ENCODE measurements around the gene SGSH.

Gene SGSH

GRCh38 chr17:80252871-80253270 lies 32.7 kb upstream of the SGSH start:
- peaks cover 12% of the 10 kb centered on the region for H3K4me1 ChIP-seq (ENCODE audit: insufficient read depth, insufficient read length)
- no peak for TF ChIP-seq YY1 (IDR thresholded peaks at IDR 0.05; ENCODE audit: insufficient read depth, insufficient read length)
- no peak overlapping the region for H3K4me3 ChIP-seq (ENCODE audit: insufficient read length, low read depth)
- H3K36me3 ChIP-seq (ENCODE audit: insufficient read depth, insufficient read length, low read length), result peaks cover 40% of the 10 kb centered on the region
- no peaks in the 10 kb centered on the region for H3K9me3 ChIP-seq (ENCODE audit: insufficient read depth, low read length)
- H3K27me3 ChIP-seq (ENCODE audit: insufficient read depth, insufficient read length), result no peaks in the 10 kb centered on the region
- DNase-seq (ENCODE audit: low read depth, low spot score), result no peak
- H3K9ac ChIP-seq (ENCODE audit: insufficient read length, low read depth), result no peak overlapping the region

- TF ChIP-seq ZNF274 (IDR thresholded peaks at IDR 0.05; ENCODE audit: low read depth, low read length), result no peak
- no peak for TF ChIP-seq YY1 (IDR thresholded peaks at IDR 0.05; ENCODE audit: insufficient read depth, insufficient read length)
- TF ChIP-seq SUZ12 (IDR thresholded peaks at IDR 0.05; ENCODE audit: extremely low read depth, insufficient read depth, insufficient read length), result no peak
- Histone ChIP-seq H3K9ac (ENCODE audit: insufficient read length, low read depth) (no peak overlapping the region), H3K4me3 (ENCODE audit: insufficient read length, low read depth) (no peak overlapping the region), H3K9me3 (ENCODE audit: insufficient read depth, low read length) (no peaks in the 10 kb centered on the region), H3K4me1 (ENCODE audit: insufficient read depth, insufficient read length) (peaks cover 5% of the 10 kb centered on the region), H3K27me3 (ENCODE audit: insufficient read depth, insufficient read length) (no peaks in the 10 kb centered on the region), H3K36me3 (ENCODE audit: insufficient read depth, insufficient read length, low read length) (peaks cover 46% of the 10 kb centered on the region)
- DNase-seq (ENCODE audit: low read depth, low spot score), result no peak
Observed at GRCh38 chr17:80251966-80252365, 31.8 kb upstream of the SGSH start.

DNA sequence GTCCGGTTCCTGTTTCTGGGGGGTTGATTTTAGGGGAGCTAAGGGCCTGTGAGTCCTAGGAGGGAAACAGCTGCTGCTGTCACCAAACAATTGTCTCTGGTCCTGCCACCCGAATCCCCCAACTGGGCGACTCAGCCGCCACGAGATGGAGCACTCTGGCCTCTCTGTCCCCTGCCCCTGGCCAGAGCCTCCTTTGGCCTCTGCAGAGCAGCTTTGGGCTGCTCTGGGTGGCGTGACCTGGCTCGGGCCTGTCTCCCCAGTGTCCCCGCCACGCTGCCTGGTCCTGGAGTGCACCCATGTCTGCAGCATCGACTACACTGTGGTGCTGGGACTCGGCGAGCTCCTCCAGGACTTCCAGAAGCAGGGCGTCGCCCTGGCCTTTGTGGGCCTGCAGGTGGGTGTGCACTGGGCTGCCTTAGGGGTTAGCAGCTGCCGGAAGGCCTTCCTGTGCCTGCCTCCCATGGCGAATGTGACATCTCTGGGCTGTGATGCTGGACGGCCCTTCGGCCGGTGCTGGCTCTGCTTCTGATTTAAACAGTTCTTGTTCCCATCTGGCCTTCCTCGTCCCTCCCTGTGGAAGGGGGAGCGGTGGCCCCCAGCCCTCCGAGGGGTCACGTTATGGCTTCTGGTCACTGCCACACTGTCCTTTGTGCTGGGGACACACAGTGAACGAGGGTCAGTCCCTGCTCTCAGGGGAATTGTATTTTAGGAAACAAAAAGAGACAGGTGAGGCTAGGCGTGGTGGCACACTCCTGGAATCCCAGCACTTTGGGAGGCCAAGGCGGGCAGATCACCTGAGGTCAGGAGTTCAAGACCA lies 29.0 kb upstream of the SGSH start:
- TF ChIP-seq YY1 (IDR thresholded peaks at IDR 0.05; ENCODE audit: insufficient read depth, insufficient read length) (no peak), ZNF274 (IDR thresholded peaks at IDR 0.05; ENCODE audit: low read depth, low read length) (no peak)
- Histone ChIP-seq H3K4me3 (ENCODE audit: insufficient read length, low read depth) (no peak overlapping the region), H3K9me3 (ENCODE audit: insufficient read depth, low read length) (no peaks in the 10 kb centered on the region), H3K36me3 (ENCODE audit: insufficient read depth, insufficient read length, low read length) (peaks cover 69% of the 10 kb centered on the region), H3K9ac (ENCODE audit: insufficient read length, low read depth) (no peak overlapping the region), H3K4me1 (ENCODE audit: insufficient read depth, insufficient read length) (peaks cover 5% of the 10 kb centered on the region), H3K27me3 (ENCODE audit: insufficient read depth, insufficient read length) (no peaks in the 10 kb centered on the region)
- DNase-seq (ENCODE audit: low read depth, low spot score), result no peak

DNA sequence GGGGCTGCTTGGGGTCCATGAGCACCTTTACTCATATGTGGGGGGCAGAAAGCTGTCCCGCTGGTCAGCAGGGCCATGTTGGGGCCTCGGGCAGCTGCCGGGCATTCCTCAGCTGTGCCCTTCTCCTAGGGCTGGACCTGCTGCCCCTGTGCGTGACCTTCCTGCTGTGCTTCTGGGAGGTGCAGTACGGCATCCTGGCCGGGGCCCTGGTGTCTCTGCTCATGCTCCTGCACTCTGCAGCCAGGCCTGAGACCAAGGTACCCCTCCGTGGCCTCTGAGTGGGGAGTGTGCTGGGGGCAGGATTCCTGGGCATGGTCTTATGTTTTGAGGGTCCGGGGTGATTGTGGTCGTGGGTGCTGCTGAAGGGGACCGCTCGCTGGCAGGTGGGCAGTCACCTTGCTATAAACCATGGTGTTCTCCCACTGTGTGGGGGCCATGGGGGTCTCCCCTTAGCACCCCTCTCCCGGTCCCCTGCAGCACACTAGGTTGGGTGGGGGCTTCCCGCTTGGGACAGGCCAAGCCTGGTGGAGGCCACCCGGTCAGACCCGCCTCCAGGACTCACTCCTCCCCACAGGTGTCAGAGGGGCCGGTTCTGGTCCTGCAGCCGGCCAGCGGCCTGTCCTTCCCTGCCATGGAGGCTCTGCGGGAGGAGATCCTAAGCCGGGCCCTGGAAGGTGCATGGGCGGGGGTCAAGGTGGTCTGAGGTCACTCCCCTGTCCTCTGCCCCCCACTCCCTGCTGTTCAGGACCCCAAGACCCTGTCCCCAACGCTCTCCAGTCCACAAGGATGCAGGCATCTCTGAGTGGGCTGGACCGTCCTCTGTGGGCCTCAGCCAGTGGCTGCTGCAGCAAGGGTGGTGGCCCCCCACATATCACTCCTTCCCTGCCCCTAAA lies 28.1 kb upstream of the SGSH start:
- TF ChIP-seq YY1 (IDR thresholded peaks at IDR 0.05; ENCODE audit: insufficient read depth, insufficient read length) (no peak), SUZ12 (IDR thresholded peaks at IDR 0.05; ENCODE audit: extremely low read depth, insufficient read depth, insufficient read length) (no peak), ZNF274 (IDR thresholded peaks at IDR 0.05; ENCODE audit: low read depth, low read length) (no peak)
- H3K9ac ChIP-seq (ENCODE audit: insufficient read length, low read depth), result no peak overlapping the region
- DNase-seq (ENCODE audit: low read depth, low spot score), result no peak
- H3K4me1 ChIP-seq (ENCODE audit: insufficient read depth, insufficient read length), result peaks cover 10% of the 10 kb centered on the region
- no peaks in the 10 kb centered on the region for H3K9me3 ChIP-seq (ENCODE audit: insufficient read depth, low read length)
- H3K27me3 ChIP-seq (ENCODE audit: insufficient read depth, insufficient read length), result no peaks in the 10 kb centered on the region
- peaks cover 69% of the 10 kb centered on the region for H3K36me3 ChIP-seq (ENCODE audit: insufficient read depth, insufficient read length, low read length)
- H3K4me3 ChIP-seq (ENCODE audit: insufficient read length, low read depth), result no peak overlapping the region

- DNase-seq (ENCODE audit: low read depth, low spot score), result no peak
- no peak for TF ChIP-seq YY1 (IDR thresholded peaks at IDR 0.05; ENCODE audit: insufficient read depth, insufficient read length)
- no peak for TF ChIP-seq SUZ12 (IDR thresholded peaks at IDR 0.05; ENCODE audit: extremely low read depth, insufficient read depth, insufficient read length)
- TF ChIP-seq ZNF274 (IDR thresholded peaks at IDR 0.05; ENCODE audit: low read depth, low read length), result no peak
- H3K9ac ChIP-seq (ENCODE audit: insufficient read length, low read depth), result no peak overlapping the region
- no peaks in the 10 kb centered on the region for H3K9me3 ChIP-seq (ENCODE audit: insufficient read depth, low read length)
- H3K4me1 ChIP-seq (ENCODE audit: insufficient read depth, insufficient read length), result peaks cover 10% of the 10 kb centered on the region
- no peak overlapping the region for H3K4me3 ChIP-seq (ENCODE audit: insufficient read length, low read depth)
- H3K27me3 ChIP-seq (ENCODE audit: insufficient read depth, insufficient read length), result no peaks in the 10 kb centered on the region
- peaks cover 66% of the 10 kb centered on the region for H3K36me3 ChIP-seq (ENCODE audit: insufficient read depth, insufficient read length, low read length)
Observed at GRCh38 chr17:80247561-80247960, 27.4 kb upstream of the SGSH start.

- H3K9me3 ChIP-seq (ENCODE audit: insufficient read depth, low read length), result no peaks in the 10 kb centered on the region
- no peak overlapping the region for H3K9ac ChIP-seq (ENCODE audit: insufficient read length, low read depth)
- H3K36me3 ChIP-seq (ENCODE audit: insufficient read depth, insufficient read length, low read length), result peaks cover 66% of the 10 kb centered on the region
- H3K4me3 ChIP-seq (ENCODE audit: insufficient read length, low read depth), result no peak overlapping the region
- DNase-seq (ENCODE audit: low read depth, low spot score), result no peak
- TF ChIP-seq ZNF274 (IDR thresholded peaks at IDR 0.05; ENCODE audit: low read depth, low read length) (no peak), SUZ12 (IDR thresholded peaks at IDR 0.05; ENCODE audit: extremely low read depth, insufficient read depth, insufficient read length) (no peak), YY1 (IDR thresholded peaks at IDR 0.05; ENCODE audit: insufficient read depth, insufficient read length) (no peak)
- peaks cover 10% of the 10 kb centered on the region for H3K4me1 ChIP-seq (ENCODE audit: insufficient read depth, insufficient read length)
- no peaks in the 10 kb centered on the region for H3K27me3 ChIP-seq (ENCODE audit: insufficient read depth, insufficient read length)
Observed at GRCh38 chr17:80246726-80247125, 26.6 kb upstream of the SGSH start.

GRCh38 chr17:80246266-80246681 lies 26.1 kb upstream of the SGSH start:
- TF ChIP-seq YY1 (IDR thresholded peaks at IDR 0.05; ENCODE audit: insufficient read depth, insufficient read length), result no peak
- TF ChIP-seq SUZ12 (IDR thresholded peaks at IDR 0.05; ENCODE audit: extremely low read depth, insufficient read depth, insufficient read length), result no peak
- TF ChIP-seq ZNF274 (IDR thresholded peaks at IDR 0.05; ENCODE audit: low read depth, low read length), result no peak
- no peak overlapping the region for H3K4me3 ChIP-seq (ENCODE audit: insufficient read length, low read depth)
- no peaks in the 10 kb centered on the region for H3K27me3 ChIP-seq (ENCODE audit: insufficient read depth, insufficient read length)
- no peak overlapping the region for H3K9ac ChIP-seq (ENCODE audit: insufficient read length, low read depth)
- no peaks in the 10 kb centered on the region for H3K9me3 ChIP-seq (ENCODE audit: insufficient read depth, low read length)
- H3K4me1 ChIP-seq (ENCODE audit: insufficient read depth, insufficient read length), result peaks cover 10% of the 10 kb centered on the region
- peaks cover 69% of the 10 kb centered on the region for H3K36me3 ChIP-seq (ENCODE audit: insufficient read depth, insufficient read length, low read length)
- no peak for DNase-seq (ENCODE audit: low read depth, low spot score)
